Heart left ventricle (tissue), 16 donors: Measurements from ENCODE around the gene SHISA8. TPM values are rescaled to one million over a fixed set of nuclear protein-coding genes. Genes with fewer than 3 reads are reported as not detected.

ENCODE experiments used
- ATAC-seq, 4 donors: fragments of 200-7000 bp; cut with Tn5 transposase; one replicate each; pipeline ENCODE4 v1.9.1; 2020 to 2022; ENCODE audit warnings: moderate library complexity in 4 of 4, mild to moderate bottlenecking in 3 of 4, moderate number of reproducible peaks in 1 of 4
- DNase-seq, 5 donors: peaks; one replicate each; pipeline ENCODE4 v3.0.0-alpha.2; 2020
- H3K27ac ChIP-seq, 12 donors: fragments of 200-600 bp; sonication (generic) in 4 of 12; one replicate each; pipeline versions ENCODE4 v1.5.0 to v1.8.0; 2016 to 2022; ENCODE audit warnings: mild to moderate bottlenecking in 2 of 12
- H3K27me3 ChIP-seq, 9 donors: fragments of 200-600 bp; sonication (generic) in 2 of 9; one replicate each; pipeline versions ENCODE4 v1.5.1 to v1.8.0; 2016 to 2022; ENCODE audit warnings: mild to moderate bottlenecking in 3 of 9
- H3K36me3 ChIP-seq, 9 donors: fragments of 200-600 bp; sonication (generic) in 2 of 9; one replicate each; pipeline versions ENCODE4 v1.5.0 to v1.8.0; 2018 to 2022; ENCODE audit warnings: mild to moderate bottlenecking in 2 of 9
- H3K4me1 ChIP-seq, 12 donors: fragments of 200-600 bp; sonication (generic) in 4 of 12; one replicate each; pipeline versions ENCODE4 v1.5.0 to v1.8.0; 2016 to 2022; ENCODE audit warnings: mild to moderate bottlenecking in 3 of 12
- H3K4me3 ChIP-seq, 12 donors: fragments of 200-600 bp; sonication (generic) in 4 of 12; one replicate each; pipeline versions ENCODE4 v1.5.0 to v1.8.0; 2017 to 2022; ENCODE audit warnings: mild to moderate bottlenecking in 9 of 12, moderate library complexity in 4 of 12
- H3K9me3 ChIP-seq, 12 donors: fragments of 200-600 bp; sonication (generic) in 4 of 12; one replicate each; pipeline versions ENCODE4 v1.5.0 to v1.8.0; 2016 to 2022; ENCODE audit warnings: mild to moderate bottlenecking in 1 of 12
- POLR2A ChIP-seq, 2 donors: fragments of 450-650 bp; IDR thresholded peaks; one replicate each; pipeline ENCODE4 v1.6.1; 2017; ENCODE audit warnings: antibody characterized with exemption in 2 of 2, mild to moderate bottlenecking in 2 of 2, moderate library complexity in 2 of 2
- WGBS, 4 donors: extraction: QIAGEN DNeasy Blood & Tissue Kit in 2 of 4; methylation state at CpG; one replicate each; pipeline versions ENCODE4 v1.1.5 to v1.1.7; 2013 to 2018; 5-methylcytosine and 5-hydroxymethylcytosine counted together
- intact Hi-C, 10 donors: fragments of 100-400 bp; cut with DNase I; formaldehyde crosslinking; loops; one replicate each; pipeline versions ENCODE4 v1.11.1 to v1.14.2; 2022
- long read RNA-seq, 3 donors: library from polyadenylated mRNA; unstranded; transcript quantifications; one replicate each; pipeline ENCODE4 v2.0.0, GENCODE V29; 2020 to 2021
- polyA plus RNA-seq, 2 donors: library from polyadenylated mRNA; stranded (reverse); fragments of 200-250 nt; gene quantifications; one replicate each; pipeline ENCODE4 v1.2.3, GENCODE V29; 2013
- total RNA-seq, 9 donors: library from RNA; depleted of rRNA in 2 of 9; stranded (reverse); fragments of >200 nt in 2 of 9; fragmentation: NEBNext Ultra II Directional in 3 of 9; extraction: Animal tissue kit (Norgen Biotek cat#: 25700) in 3 of 9; gene quantifications; one replicate each; pipeline versions ENCODE4 v1.1.0 to v1.2.4, GENCODE V29; 2016 to 2023
- TF ChIP-seq, protein P1 (sequence below), 12 donors: fragments of 200-600 bp; sonication (generic) in 4 of 12; IDR thresholded peaks; one replicate each; pipeline versions ENCODE4 v1.5.0 to v1.8.0; 2018 to 2022; ENCODE audit warnings: antibody characterized with exemption in 12 of 12, mild to moderate bottlenecking in 5 of 12
- donor health status: ischemic (EF 13 %, LVEDD 7.1; RV severe dilation, severe dysfunction).
- donor health status: healthy with polysubstance abuse.
- donor health status: DM: no; HTN: yes; CAD: no.
- donor health status: DM: no; HTN: no; CAD: no.
- donor health status: ischemic (EF 25% LVEDD 6.9; RV normal size, moderate dysfunction).
- donor health status: ischemic (EF 25% LVEDD 5.7; RV mildly dilated, moderate dysfunction).
- donor health status: healthy.
- donor health status: DM: yes; HTN: yes; CAD: no.
- donor health status: ischemic (EF 35%, LVEDD 5.7; RV mildly dilated, moderate dysfunction).
- donor health status: nonischemic (EF 11% LVEDD 7.7; RV severe dilation, severe dysfunction).
- donor health status: DM: yes; HTN: yes; CAD: no.
- donor health status: PGD.
- donor health status: ischemic (EF 29% LVEDD 5.4; RV normal size, mild dysfunction).
- donor health status: nonischemic (EF 23%, LVEDD 6.1; RV moderate dilation, normal function).

The SHISA8 gene
- total RNA-seq (1 to 10 TPM in 4 of 9 donors, under 1 TPM in 5; 0.48 to 4.4 (median 1.00) TPM), polyA plus RNA-seq (1 to 10 TPM in 1 of 2 donors, not detected in 1; 1.7 TPM)
- long read RNA-seq, donor 1, partial matches to known transcripts, result 2 of 4 reads
- long read RNA-seq, donor 1, other reads (novel, unspliced or antisense), result 2 of 4 reads
- long read RNA-seq, donor 2, partial matches to known transcripts, result 0 of 2 reads
- long read RNA-seq, donor 2, other reads (novel, unspliced or antisense), result 2 of 2 reads
- long read RNA-seq, donor 3, partial matches to known transcripts, result 1 of 2 reads
- long read RNA-seq, donor 3, other reads (novel, unspliced or antisense), result 1 of 2 reads

DNA sequence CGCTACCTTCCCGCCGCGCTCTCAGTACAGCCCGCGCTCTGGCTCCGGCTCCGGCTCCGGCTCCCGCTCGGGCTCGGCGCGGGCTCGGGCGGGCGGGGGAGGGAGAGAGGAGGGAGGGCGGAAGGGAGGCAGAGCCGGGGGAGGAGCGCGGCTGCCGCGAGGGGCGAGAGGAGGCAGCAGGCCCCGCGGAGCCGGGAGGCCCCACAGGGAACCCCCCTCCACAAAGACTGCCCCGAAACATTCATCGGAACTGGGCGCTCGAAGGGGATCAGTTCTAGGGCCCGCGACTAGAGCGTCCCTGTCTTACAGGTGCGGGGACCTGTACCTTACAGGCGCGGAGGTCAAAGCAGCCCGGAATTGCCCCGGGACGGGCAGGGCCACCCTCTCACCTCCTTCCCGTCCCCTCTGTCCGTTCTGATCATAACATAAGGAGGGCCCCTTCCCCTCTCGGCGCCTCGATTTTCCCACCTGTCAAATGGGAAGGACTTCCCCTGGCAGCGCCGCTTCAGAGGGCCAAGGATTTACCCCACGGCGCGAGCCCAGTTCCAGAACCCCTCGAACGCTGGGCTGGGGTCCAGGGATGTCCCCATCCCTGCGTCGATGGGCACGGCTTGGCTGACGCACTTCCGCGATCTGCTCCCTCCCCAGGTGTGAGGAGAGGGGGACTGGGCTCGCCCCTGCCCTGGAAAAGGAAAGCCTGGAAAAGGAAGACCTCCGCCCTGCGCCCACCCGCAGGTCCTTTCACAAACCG lies at the start of gene SHISA8:
Gene SHISA8, minus strand, starts transcription at position 40 of the 751 bp plus-strand sequence. CDS start 407 bp downstream, outside the sequence.
- ATAC-seq, result peak in 2 of 4 donors; percentile 9 to 48
- peaks cover 29 to 85% (median 55%) of the 10 kb centered on the region in 9 donors for H3K27me3 ChIP-seq
- intact Hi-C loops, result no loop called here
- no peaks in the 10 kb centered on the region for H3K9me3 ChIP-seq
- TF ChIP-seq, protein P1, sequence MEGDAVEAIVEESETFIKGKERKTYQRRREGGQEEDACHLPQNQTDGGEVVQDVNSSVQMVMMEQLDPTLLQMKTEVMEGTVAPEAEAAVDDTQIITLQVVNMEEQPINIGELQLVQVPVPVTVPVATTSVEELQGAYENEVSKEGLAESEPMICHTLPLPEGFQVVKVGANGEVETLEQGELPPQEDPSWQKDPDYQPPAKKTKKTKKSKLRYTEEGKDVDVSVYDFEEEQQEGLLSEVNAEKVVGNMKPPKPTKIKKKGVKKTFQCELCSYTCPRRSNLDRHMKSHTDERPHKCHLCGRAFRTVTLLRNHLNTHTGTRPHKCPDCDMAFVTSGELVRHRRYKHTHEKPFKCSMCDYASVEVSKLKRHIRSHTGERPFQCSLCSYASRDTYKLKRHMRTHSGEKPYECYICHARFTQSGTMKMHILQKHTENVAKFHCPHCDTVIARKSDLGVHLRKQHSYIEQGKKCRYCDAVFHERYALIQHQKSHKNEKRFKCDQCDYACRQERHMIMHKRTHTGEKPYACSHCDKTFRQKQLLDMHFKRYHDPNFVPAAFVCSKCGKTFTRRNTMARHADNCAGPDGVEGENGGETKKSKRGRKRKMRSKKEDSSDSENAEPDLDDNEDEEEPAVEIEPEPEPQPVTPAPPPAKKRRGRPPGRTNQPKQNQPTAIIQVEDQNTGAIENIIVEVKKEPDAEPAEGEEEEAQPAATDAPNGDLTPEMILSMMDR (IDR thresholded peaks at IDR 0.05), result no peak
- TF ChIP-seq POLR2A (IDR thresholded peaks at IDR 0.05), result no peak
- no peaks in the 10 kb centered on the region for H3K36me3 ChIP-seq
- H3K4me3 ChIP-seq, result peak within 1 kb of the TSS; percentile 18 to 50 (median 38)
- 8 to 12% (median 10%) methylated on average over 12 to 63 of the region's 63 CpGs for WGBS, 4 donors
- H3K27ac ChIP-seq, result no peak within 1 kb of the TSS
- H3K4me1 ChIP-seq, result peaks cover 0 to 58% (median 32%) of the 10 kb centered on the region in 12 donors
- peak in 2 of 5 donors; percentile 52 to 53 for DNase-seq

DNA sequence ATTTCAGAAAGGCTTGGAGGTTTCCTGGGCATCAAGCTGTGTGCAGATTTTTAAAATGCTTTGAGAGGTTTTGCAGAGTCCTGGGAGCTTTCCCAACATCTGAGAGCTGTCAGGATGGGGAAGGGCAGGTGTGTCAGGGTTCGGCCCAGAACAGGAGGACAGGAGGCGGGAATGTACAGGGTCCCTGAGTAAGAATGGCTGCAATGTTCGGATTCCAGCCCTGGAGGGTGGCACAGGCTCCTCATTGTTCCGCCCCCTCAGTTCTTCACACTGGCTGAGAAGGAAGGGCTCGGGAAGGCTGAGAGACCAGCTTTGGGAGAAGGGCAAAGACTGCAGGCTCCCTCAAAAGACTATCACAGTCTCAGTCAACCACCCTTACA lies 49.2 kb upstream of the SHISA8 start:
- no peak for ATAC-seq
- no peak for TF ChIP-seq POLR2A (IDR thresholded peaks at IDR 0.05)
- TF ChIP-seq, protein P1 (IDR thresholded peaks at IDR 0.05), result no peak
- intact Hi-C loops, result loop anchor here in 6 of 10 donors (5.0 to 10.0 kb wide), 4 partner anchors 141 to 471 kb away; partner anchors contain the start of gene NFAM1 (in 5 of the 6)
- Histone ChIP-seq H3K27me3 (peaks cover 0 to 5% (median 0%) of the 10 kb centered on the region in 9 donors), H3K4me1 (peaks cover 0 to 5% (median 0%) of the 10 kb centered on the region in 12 donors), H3K27ac (no peak overlapping the region), H3K4me3 (no peak overlapping the region), H3K9me3 (no peaks in the 10 kb centered on the region), H3K36me3 (no peaks in the 10 kb centered on the region)
- no peak for DNase-seq
- WGBS, 4 donors, result 61 to 75% (median 71%) methylated on average over 5 of the region's 5 CpGs

DNA sequence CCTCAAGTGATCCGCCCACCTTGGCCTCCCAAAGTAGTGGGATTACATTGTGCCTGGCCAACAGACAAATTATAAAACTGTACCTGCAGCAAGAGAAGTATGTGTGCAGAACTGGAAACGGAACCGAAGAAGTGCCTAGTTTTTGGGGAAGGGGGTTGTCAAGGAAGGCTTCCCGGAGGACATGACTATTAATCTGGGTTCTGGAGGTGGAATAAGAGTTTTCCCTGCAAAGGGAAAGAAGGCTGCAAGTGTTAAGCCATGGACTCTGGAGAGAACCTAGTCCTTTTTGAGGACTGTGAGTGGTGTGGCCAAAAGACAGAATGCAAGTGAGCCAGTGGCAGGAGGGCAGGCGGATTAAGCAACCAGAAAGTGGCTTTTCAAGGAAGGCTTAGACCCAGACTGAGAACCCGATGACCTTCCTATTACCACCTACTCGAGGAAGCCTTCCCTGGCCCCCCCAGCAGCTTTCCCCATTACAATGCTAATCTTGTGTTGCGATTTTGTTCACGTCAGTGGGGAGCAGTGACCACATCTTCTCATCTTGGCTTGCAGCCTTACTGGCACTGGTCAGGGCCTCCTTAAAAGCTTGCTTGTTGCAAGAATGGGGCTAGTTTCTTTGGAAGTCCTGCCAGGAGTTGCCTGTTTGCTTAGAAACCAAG lies 48.7 kb upstream of the SHISA8 start:
- 69 to 74% (median 70%) methylated on average over 9 of the region's 9 CpGs for WGBS, 4 donors
- Histone ChIP-seq H3K27me3 (peaks cover 0 to under 1% (median 0%) of the 10 kb centered on the region in 9 donors), H3K9me3 (no peaks in the 10 kb centered on the region), H3K4me3 (no peak overlapping the region), H3K27ac (no peak overlapping the region), H3K4me1 (peaks cover 0 to 5% (median 0%) of the 10 kb centered on the region in 12 donors), H3K36me3 (no peaks in the 10 kb centered on the region)
- ATAC-seq, result no peak
- no peak for DNase-seq
- intact Hi-C loops, result loop anchor here in 6 of 10 donors (5.0 to 10.0 kb wide), 4 partner anchors 141 to 471 kb away; partner anchors contain the start of gene NFAM1 (in 5 of the 6)
- TF ChIP-seq, protein P1 (IDR thresholded peaks at IDR 0.05), result no peak
- TF ChIP-seq POLR2A (IDR thresholded peaks at IDR 0.05), result no peak
